Breast epithelium (tissue), 4 donors: ENCODE data around the gene GHR. TPM values are rescaled to one million over a fixed set of nuclear protein-coding genes. Genes with fewer than 3 reads are reported as not detected.

Experiments used
- DNase-seq, 2 donors: peaks; one replicate each; pipeline ENCODE4 v3.0.0-alpha.2; 2019; ENCODE audit warnings: low spot score in 2 of 2
- H3K27ac ChIP-seq, 2 donors: fragments of 200-600 bp; sonication (generic) in 1 of 2; one replicate each; pipeline ENCODE4 v1.5.1; 2016 to 2019; ENCODE audit warnings: mild to moderate bottlenecking in 1 of 2
- H3K27me3 ChIP-seq, 2 donors: fragments of 200-600 bp; sonication (generic) in 1 of 2; one replicate each; pipeline versions ENCODE4 v1.5.1 to v1.6.0; 2017 to 2019; ENCODE audit warnings: control low read depth in 1 of 2, mild to moderate bottlenecking in 1 of 2
- H3K36me3 ChIP-seq: fragments of 200-600 bp; one replicate; pipeline ENCODE4 v1.5.1; 2019
- H3K4me1 ChIP-seq, 2 donors: fragments of 200-600 bp; sonication (generic); one replicate each; pipeline ENCODE4 v1.5.1; 2016 to 2019; ENCODE audit warnings: control low read depth in 1 of 2
- H3K4me3 ChIP-seq, 3 donors: fragments of 200-600 bp; sonication (generic); 1 replicate in 2 of 3; 2 replicates in 1 of 3; pipeline ENCODE4 v1.5.1; 2016 to 2019; ENCODE audit warnings: mild to moderate bottlenecking in 3 of 3, moderate library complexity in 2 of 3
- H3K9me3 ChIP-seq, 2 donors: fragments of 200-600 bp; sonication (generic) in 1 of 2; one replicate each; pipeline ENCODE4 v1.5.1; 2016 to 2019; ENCODE audit warnings: control low read depth in 1 of 2
- POLR2A ChIP-seq: fragments of 450-650 bp; IDR thresholded peaks from one replicate; pipeline ENCODE4 v1.6.1; 2016; ENCODE audit warnings: antibody characterized with exemption, mild to moderate bottlenecking, moderate library complexity
- POLR2AphosphoS5 ChIP-seq, 3 donors: sonication (generic); formaldehyde crosslinking; IDR thresholded peaks; one replicate each; pipeline ENCODE4 v1.6.1; 2017; ENCODE audit warnings: antibody characterized with exemption in 3 of 3
- intact Hi-C: fragments of 100-400 bp; cut with DNase I; formaldehyde crosslinking; loops from one replicate; pipeline ENCODE4 v1.15.1; 2023; ENCODE audit warnings: low total_unique reads
- total RNA-seq, 3 donors: library from RNA; depleted of rRNA; stranded (reverse); fragments of >200 nt; gene quantifications; one replicate each; pipeline ENCODE4 v1.1.0, GENCODE V29; 2016
- TF ChIP-seq, protein P1 (sequence below), 3 donors: fragments of 450-650 bp; IDR thresholded peaks; one replicate each; pipeline ENCODE4 v1.5.1; 2016 to 2017; ENCODE audit warnings: antibody characterized with exemption in 3 of 3, mild to moderate bottlenecking in 3 of 3, moderate library complexity in 3 of 3

The GHR gene
- total RNA-seq, 3 donors from 2014 or later: 25.6 to 234 (median 26.5) TPM

- no peak for TF ChIP-seq POLR2A
- TF ChIP-seq, protein P1, sequence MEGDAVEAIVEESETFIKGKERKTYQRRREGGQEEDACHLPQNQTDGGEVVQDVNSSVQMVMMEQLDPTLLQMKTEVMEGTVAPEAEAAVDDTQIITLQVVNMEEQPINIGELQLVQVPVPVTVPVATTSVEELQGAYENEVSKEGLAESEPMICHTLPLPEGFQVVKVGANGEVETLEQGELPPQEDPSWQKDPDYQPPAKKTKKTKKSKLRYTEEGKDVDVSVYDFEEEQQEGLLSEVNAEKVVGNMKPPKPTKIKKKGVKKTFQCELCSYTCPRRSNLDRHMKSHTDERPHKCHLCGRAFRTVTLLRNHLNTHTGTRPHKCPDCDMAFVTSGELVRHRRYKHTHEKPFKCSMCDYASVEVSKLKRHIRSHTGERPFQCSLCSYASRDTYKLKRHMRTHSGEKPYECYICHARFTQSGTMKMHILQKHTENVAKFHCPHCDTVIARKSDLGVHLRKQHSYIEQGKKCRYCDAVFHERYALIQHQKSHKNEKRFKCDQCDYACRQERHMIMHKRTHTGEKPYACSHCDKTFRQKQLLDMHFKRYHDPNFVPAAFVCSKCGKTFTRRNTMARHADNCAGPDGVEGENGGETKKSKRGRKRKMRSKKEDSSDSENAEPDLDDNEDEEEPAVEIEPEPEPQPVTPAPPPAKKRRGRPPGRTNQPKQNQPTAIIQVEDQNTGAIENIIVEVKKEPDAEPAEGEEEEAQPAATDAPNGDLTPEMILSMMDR (IDR thresholded peaks at IDR 0.05): no peak
- TF ChIP-seq POLR2AphosphoS5 (IDR thresholded peaks at IDR 0.05): no peak
- H3K4me1 ChIP-seq: no peaks in the 10 kb centered on the region
- intact Hi-C loops: no loop called here
- H3K36me3 ChIP-seq: no peaks in the 10 kb centered on the region
- no peak for DNase-seq
- H3K4me3 ChIP-seq: no peak overlapping the region
- peaks cover 0 to 6% of the 10 kb centered on the region in 2 donors for H3K9me3 ChIP-seq
- no peak overlapping the region for H3K27ac ChIP-seq
- H3K27me3 ChIP-seq: no peaks in the 10 kb centered on the region
Measured at GRCh38 chr5:42545038-42545437, 121.8 kb downstream of the GHR start.

- intact Hi-C loops: no loop called here
- no peaks in the 10 kb centered on the region for H3K36me3 ChIP-seq
- no peak for DNase-seq
- no peaks in the 10 kb centered on the region for H3K27me3 ChIP-seq
- H3K4me1 ChIP-seq: no peaks in the 10 kb centered on the region
- TF ChIP-seq, protein P1 (IDR thresholded peaks at IDR 0.05): no peak
- TF ChIP-seq POLR2A: no peak
- no peak for TF ChIP-seq POLR2AphosphoS5 (IDR thresholded peaks at IDR 0.05)
- H3K9me3 ChIP-seq: no peaks in the 10 kb centered on the region
- no peak overlapping the region for H3K4me3 ChIP-seq
- no peak overlapping the region for H3K27ac ChIP-seq
Measured at GRCh38 chr5:42547141-42547540, 123.9 kb downstream of the GHR start.

DNA sequence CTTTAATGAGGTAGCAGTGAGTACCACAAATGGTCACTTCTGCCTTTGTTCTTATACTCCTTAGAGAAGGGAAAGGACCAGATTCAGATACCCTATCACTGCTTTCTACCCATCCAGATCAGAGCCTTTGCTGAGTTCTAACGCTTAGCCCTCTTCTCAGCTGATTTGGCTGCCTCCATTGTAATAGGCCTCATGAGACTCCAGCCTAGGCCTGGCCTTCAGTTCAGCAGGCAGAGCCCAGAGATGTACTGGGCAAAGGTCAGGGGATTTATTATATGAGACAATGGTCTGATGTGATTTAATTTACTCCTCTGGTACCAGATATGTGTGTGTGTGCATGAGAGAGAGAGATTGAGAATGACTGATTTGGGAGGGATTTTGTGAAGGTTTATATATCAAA lies 124.7 kb downstream of the GHR start:
- Histone ChIP-seq H3K9me3 (no peaks in the 10 kb centered on the region), H3K27ac (peak overlapping the region in 1 of 2 donors; percentile 40), H3K27me3 (no peaks in the 10 kb centered on the region), H3K4me1 (no peaks in the 10 kb centered on the region), H3K36me3 (no peaks in the 10 kb centered on the region), H3K4me3 (no peak overlapping the region)
- DNase-seq: no peak
- TF ChIP-seq POLR2A: no peak
- no peak for TF ChIP-seq POLR2AphosphoS5 (IDR thresholded peaks at IDR 0.05)
- TF ChIP-seq, protein P1 (IDR thresholded peaks at IDR 0.05): no peak
- intact Hi-C loops: no loop called here

GRCh38 chr5:42552597-42552996 lies 129.4 kb downstream of the GHR start:
- H3K27ac ChIP-seq: no peak overlapping the region
- H3K4me3 ChIP-seq: no peak overlapping the region
- no peak for TF ChIP-seq POLR2A
- TF ChIP-seq POLR2AphosphoS5 (IDR thresholded peaks at IDR 0.05): no peak
- TF ChIP-seq, protein P1 (IDR thresholded peaks at IDR 0.05): no peak
- no peaks in the 10 kb centered on the region for H3K36me3 ChIP-seq
- H3K27me3 ChIP-seq: no peaks in the 10 kb centered on the region
- no peaks in the 10 kb centered on the region for H3K4me1 ChIP-seq
- intact Hi-C loops: no loop called here
- no peak for DNase-seq
- H3K9me3 ChIP-seq: no peaks in the 10 kb centered on the region

- Histone ChIP-seq H3K27me3 (no peaks in the 10 kb centered on the region), H3K9me3 (no peaks in the 10 kb centered on the region), H3K4me1 (no peaks in the 10 kb centered on the region), H3K36me3 (no peaks in the 10 kb centered on the region), H3K4me3 (no peak overlapping the region), H3K27ac (no peak overlapping the region)
- no peak for TF ChIP-seq POLR2AphosphoS5 (IDR thresholded peaks at IDR 0.05)
- no peak for TF ChIP-seq POLR2A
- TF ChIP-seq, protein P1 (IDR thresholded peaks at IDR 0.05): no peak
- no peak for DNase-seq
- intact Hi-C loops: no loop called here
Measured at GRCh38 chr5:42553461-42553860, 130.2 kb downstream of the GHR start.
